ENCODE results near the gene RPP14. TPM values are rescaled to one million over a fixed set of nuclear protein-coding genes. Genes with fewer than 3 reads are reported as not detected.

Gene RPP14
- total and polyA plus RNA-seq, 2 of the 4 experiments (the other 2 are of a cell fraction), result 6.6 to 7.8 TPM

DNA sequence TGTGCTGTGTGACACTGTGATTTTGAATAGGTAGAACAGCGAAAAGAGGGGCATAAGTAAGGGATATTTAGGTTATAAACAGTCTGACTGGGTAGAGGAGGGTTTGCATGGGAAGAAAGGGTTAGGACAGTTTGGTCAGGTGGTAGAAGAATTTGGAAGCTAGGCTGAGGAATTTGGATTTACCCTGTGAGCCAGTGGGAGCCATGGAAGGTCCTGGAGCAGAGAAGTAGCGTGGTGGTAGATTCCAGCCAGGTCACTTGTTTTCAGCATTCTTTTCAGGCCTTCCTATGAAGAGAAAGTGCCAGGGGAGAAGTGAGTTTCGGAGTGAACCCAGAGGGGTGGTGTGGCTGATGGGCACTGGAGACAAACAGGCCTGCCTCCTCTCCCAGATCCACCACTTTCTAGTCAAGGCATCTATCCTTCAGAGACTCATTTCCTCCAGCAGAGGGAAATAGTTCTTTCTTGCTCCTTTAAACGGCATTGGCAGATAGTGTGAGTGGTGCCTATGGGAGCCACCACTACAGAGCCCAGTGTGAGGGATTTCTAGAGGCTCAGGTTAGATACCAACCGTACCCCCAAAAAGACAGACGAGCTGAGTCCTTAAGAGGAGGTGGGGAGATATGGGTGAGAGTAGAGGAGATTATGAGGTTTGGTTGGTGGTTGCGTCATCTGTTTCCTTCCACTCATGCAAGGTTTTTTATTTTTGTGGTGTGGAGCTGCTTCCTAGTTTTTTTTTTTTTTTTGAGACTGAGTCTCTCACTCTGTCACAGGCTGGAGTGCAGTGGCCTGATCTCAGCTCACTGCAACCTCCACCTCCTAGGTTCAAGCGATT lies 47.9 kb downstream of the RPP14 start:
- H3K18ac ChIP-seq (ENCODE audit: low read depth, low read length), result no peak overlapping the region
- H3K9ac ChIP-seq (ENCODE audit: low read depth, low read length), result no peak overlapping the region
- H3K4me2 ChIP-seq (ENCODE audit: low read depth, low read length), result no peak overlapping the region
- peak overlapping the region; percentile 62; the same call in 1 of the 2 replicates for H4K91ac ChIP-seq (ENCODE audit: insufficient read depth, low read depth, low read length)
- peak overlapping the region; percentile 60 for H3K14ac ChIP-seq (replicated peaks; ENCODE audit: low read depth, low read length)
- H4K8ac ChIP-seq (ENCODE audit: low read depth in 2 of 2, low read length in 2 of 2), result peak overlapping the region in 1 of 2 experiments; percentile 17; a peak in 1 of 4 replicates
- H2BK20ac ChIP-seq (ENCODE audit: low read depth, low read length), result peak overlapping the region; percentile 60
- ChIA-PET CTCF (interaction anchor here (0.6 to 1.0 kb wide), 2 partner anchors 9 to 452 kb away, joined by 4 read pairs; no protein-coding TSS in a partner anchor), POLR2A (ENCODE audit: unreplicated experiment) (interaction anchor here (0.6 kb wide), 1 partner anchor 9 kb away, joined by 4 read pairs; no protein-coding TSS in a partner anchor)
- no TSS peak for BruUV-seq (replicated peaks)
- H3K4me3 ChIP-seq (ENCODE audit: insufficient read depth, low read depth, low read length), result no peak overlapping the region
- peak overlapping the region; percentile 42 for H3K4ac ChIP-seq (ENCODE audit: low read depth, low read length)
- peaks cover 23% of the 10 kb centered on the region for H3K9me1 ChIP-seq (ENCODE audit: insufficient read depth, low read length)
- dilution Hi-C loops (cut with HindIII; ENCODE audit: low sequenced_read_pairs, unreplicated experiment) (no loop called here), intact Hi-C loops (cut with micrococcal nuclease) (loop anchor here (5.0 kb wide), 1 partner anchor 33 kb away; no protein-coding TSS in a partner anchor), in situ Hi-C loops (cut with MboI; ENCODE audit: low sequenced_read_pairs) (no loop called here)
- H3K27ac ChIP-seq (ENCODE audit: insufficient read depth, low read length), result no peak overlapping the region
- DNase-seq (peak; percentile 39), ATAC-seq (ENCODE audit: low read depth) (no peak; the same call in none of the 2 replicates)
- H2AK5ac ChIP-seq (ENCODE audit: low read depth, low read length), result peak overlapping the region; percentile 37
- no peak overlapping the region for H3K23ac ChIP-seq (ENCODE audit: low read depth, low read length)
- peaks cover 30 to 78% of the 10 kb centered on the region in 2 experiments for H3K79me1 ChIP-seq (ENCODE audit: low read depth in 1 of 2, low read length in 2 of 2)
- H2BK15ac ChIP-seq (ENCODE audit: low read depth, low read length), result 0 out of 3 replicates have a peak overlapping the region, but pooled peaks have one; percentile 54
- H3K36me3 ChIP-seq (ENCODE audit: control insufficient read depth, insufficient read depth, low read length), result peaks cover 4% of the 10 kb centered on the region; the same call in 1 of the 2 replicates
- H4K5ac ChIP-seq (ENCODE audit: low read depth, low read length), result no peak overlapping the region
- peaks cover 21% of the 10 kb centered on the region for H3K4me1 ChIP-seq (ENCODE audit: control insufficient read depth, insufficient read depth, low read length)
- H3K56ac ChIP-seq (ENCODE audit: extremely low read depth, insufficient read depth, low read length), result no peak overlapping the region
- 78% methylated on average over 2 of the region's 8 CpGs; no CpG with 5 or more reads in 1 of the 2 experiments for WGBS, 2 experiments (ENCODE audit: extremely low coverage in 2 of 2, insufficient read length in 1 of 2)
- peak overlapping the region; percentile 75 for H2AK9ac ChIP-seq (replicated peaks; ENCODE audit: low read depth, low read length, poor library complexity)
- H4K20me1 ChIP-seq (ENCODE audit: insufficient read depth, low read length), result peaks cover 27% of the 10 kb centered on the region; the same call in 1 of the 2 replicates
- H2AFZ ChIP-seq (replicated peaks; ENCODE audit: low read length, poor library complexity), result no peak overlapping the region
- TF ChIP-seq NFE2L2 (IDR thresholded peaks at IDR 0.05; ENCODE audit: low read depth, low read length) (no peak), FOS (IDR thresholded peaks at IDR 0.05; ENCODE audit: low read depth, low read length) (no peak), BHLHE40 (IDR thresholded peaks at IDR 0.05; ENCODE audit: low read depth, low read length) (no peak), CEBPB (IDR thresholded peaks at IDR 0.05; ENCODE audit: low read depth, low read length) (peak; percentile 87), CHD1 (IDR thresholded peaks at IDR 0.05; ENCODE audit: low read depth, low read length) (no peak), SMC3 (IDR thresholded peaks at IDR 0.05; ENCODE audit: low read depth, low read length) (no peak), MAZ (IDR thresholded peaks at IDR 0.05; ENCODE audit: borderline replicate concordance, low read depth, low read length) (no peak), CTCF (conservative IDR thresholded peaks at IDR 0.05; ENCODE audit: low read depth, low read length) (0 out of 2 replicates have a peak, but pooled peaks have one; percentile 6), POLR2A (IDR thresholded peaks at IDR 0.05; ENCODE audit: low read depth, low read length) (no peak), MXI1 (IDR thresholded peaks at IDR 0.05; ENCODE audit: borderline replicate concordance, low read depth, low read length) (no peak), RFX5 (IDR thresholded peaks at IDR 0.05; ENCODE audit: low read depth, low read length) (no peak)
- TF ChIP-seq, protein P1, sequence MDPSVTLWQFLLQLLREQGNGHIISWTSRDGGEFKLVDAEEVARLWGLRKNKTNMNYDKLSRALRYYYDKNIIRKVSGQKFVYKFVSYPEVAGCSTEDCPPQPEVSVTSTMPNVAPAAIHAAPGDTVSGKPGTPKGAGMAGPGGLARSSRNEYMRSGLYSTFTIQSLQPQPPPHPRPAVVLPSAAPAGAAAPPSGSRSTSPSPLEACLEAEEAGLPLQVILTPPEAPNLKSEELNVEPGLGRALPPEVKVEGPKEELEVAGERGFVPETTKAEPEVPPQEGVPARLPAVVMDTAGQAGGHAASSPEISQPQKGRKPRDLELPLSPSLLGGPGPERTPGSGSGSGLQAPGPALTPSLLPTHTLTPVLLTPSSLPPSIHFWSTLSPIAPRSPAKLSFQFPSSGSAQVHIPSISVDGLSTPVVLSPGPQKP (IDR thresholded peaks at IDR 0.05; ENCODE audit: borderline replicate concordance, low read depth, low read length), result no peak
- TF ChIP-seq, protein P2, sequence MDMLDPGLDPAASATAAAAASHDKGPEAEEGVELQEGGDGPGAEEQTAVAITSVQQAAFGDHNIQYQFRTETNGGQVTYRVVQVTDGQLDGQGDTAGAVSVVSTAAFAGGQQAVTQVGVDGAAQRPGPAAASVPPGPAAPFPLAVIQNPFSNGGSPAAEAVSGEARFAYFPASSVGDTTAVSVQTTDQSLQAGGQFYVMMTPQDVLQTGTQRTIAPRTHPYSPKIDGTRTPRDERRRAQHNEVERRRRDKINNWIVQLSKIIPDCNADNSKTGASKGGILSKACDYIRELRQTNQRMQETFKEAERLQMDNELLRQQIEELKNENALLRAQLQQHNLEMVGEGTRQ (IDR thresholded peaks at IDR 0.05; ENCODE audit: low read depth, low read length), result no peak
- H2BK5ac ChIP-seq (ENCODE audit: low read depth, low read length, poor library complexity, severe bottlenecking), result no peak overlapping the region
- H3K27me3 ChIP-seq (ENCODE audit: control insufficient read depth, insufficient read depth, low read length), result no peaks in the 10 kb centered on the region
- no peaks in the 10 kb centered on the region for H3K9me3 ChIP-seq (ENCODE audit: control insufficient read depth, insufficient read depth, low read length)
- H2BK120ac ChIP-seq (ENCODE audit: low read depth, low read length), result peak overlapping the region; percentile 35; the same call in 1 of the 2 replicates
